Trophoblast cell (in vitro differentiated cells and primary cell): ENCODE results near the gene SRC.

Source experiments
- DNase-seq, 2 donors: peaks; one replicate each; pipeline ENCODE4 v3.0.0-alpha.2; 2016
- H2AFZ ChIP-seq: 2 replicates; pipeline ENCODE4 v1.6.1; 2013; ENCODE audit warnings: low read length, moderate library complexity, mild to moderate bottlenecking; ENCODE audit not compliant: insufficient read depth, poor library complexity
- H2AK5ac ChIP-seq: 2 replicates; pipeline ENCODE4 v1.6.1; 2013; ENCODE audit warnings: mild to moderate bottlenecking, low read length
- H2BK120ac ChIP-seq: 2 replicates; pipeline ENCODE4 v1.6.1; 2013; ENCODE audit warnings: low read length, mild to moderate bottlenecking, moderate library complexity; ENCODE audit not compliant: insufficient read depth, poor library complexity
- H2BK12ac ChIP-seq: 2 replicates; pipeline ENCODE4 v1.6.1; 2013; ENCODE audit warnings: mild to moderate bottlenecking, low read length, moderate library complexity
- H2BK5ac ChIP-seq: 2 replicates; pipeline ENCODE4 v1.6.1; 2013; ENCODE audit warnings: low read length, low read depth, moderate library complexity, mild to moderate bottlenecking; ENCODE audit not compliant: poor library complexity
- H3K14ac ChIP-seq: 2 replicates; pipeline ENCODE4 v1.6.1; 2013; ENCODE audit warnings: mild to moderate bottlenecking, low read length
- H3K18ac ChIP-seq: 2 replicates; pipeline ENCODE4 v1.6.1; 2013; ENCODE audit warnings: mild to moderate bottlenecking, low read length
- H3K23ac ChIP-seq: 2 replicates; pipeline ENCODE4 v1.6.1; 2013; ENCODE audit warnings: low read length
- H3K27ac ChIP-seq: 2 replicates; pipeline ENCODE4 v1.5.1; 2013; ENCODE audit warnings: low read depth, mild to moderate bottlenecking, inconsistent platforms, low read length, moderate library complexity
- H3K27me3 ChIP-seq: 2 replicates; pipeline ENCODE4 v1.6.1; 2013; ENCODE audit warnings: inconsistent platforms, mild to moderate bottlenecking, low read length, moderate library complexity; ENCODE audit not compliant: insufficient read depth
- H3K36me3 ChIP-seq, 2 experiments: 1 replicate in 1 of 2; 2 replicates in 1 of 2; pipeline ENCODE4 v1.6.1; 2013; ENCODE audit warnings: low read length in 2 of 2, mild to moderate bottlenecking in 2 of 2, moderate library complexity in 1 of 2; ENCODE audit not compliant: insufficient read depth in 2 of 2, control insufficient read depth in 1 of 2
- H3K4ac ChIP-seq: 2 replicates; pipeline ENCODE4 v1.6.1; 2013; ENCODE audit warnings: low read depth, mild to moderate bottlenecking, low read length, moderate library complexity
- H3K4me1 ChIP-seq, 2 experiments: 1 replicate in 1 of 2; 2 replicates in 1 of 2; pipeline ENCODE4 v1.6.1; 2013; ENCODE audit warnings: low read length in 2 of 2, mild to moderate bottlenecking in 2 of 2, moderate library complexity in 1 of 2; ENCODE audit not compliant: insufficient read depth in 2 of 2, control insufficient read depth in 1 of 2
- H3K4me2 ChIP-seq: 2 replicates; pipeline ENCODE4 v1.6.1; 2013; ENCODE audit warnings: inconsistent platforms, mild to moderate bottlenecking, low read length, moderate library complexity
- H3K4me3 ChIP-seq: 2 replicates; pipeline ENCODE4 v1.5.1; 2013; ENCODE audit warnings: mild to moderate bottlenecking, low read depth, low read length, inconsistent platforms
- H3K79me1 ChIP-seq: one replicate; pipeline ENCODE4 v1.6.1; 2013; ENCODE audit warnings: low read length
- H3K79me2 ChIP-seq: 2 replicates; pipeline ENCODE4 v1.6.1; 2013; ENCODE audit warnings: low read length, mild to moderate bottlenecking; ENCODE audit not compliant: control insufficient read depth, insufficient read depth, poor library complexity
- H3K9ac ChIP-seq: 2 replicates; pipeline ENCODE4 v1.6.1; 2013; ENCODE audit warnings: mild to moderate bottlenecking, low read length
- H3K9me3 ChIP-seq: 2 replicates; pipeline ENCODE4 v1.6.1; 2013; ENCODE audit warnings: low read depth, mild to moderate bottlenecking, control low read depth, inconsistent platforms, low read length; ENCODE audit not compliant: insufficient read depth
- H4K12ac ChIP-seq: 2 replicates; pipeline ENCODE4 v1.6.1; 2013; ENCODE audit warnings: low read depth, mild to moderate bottlenecking, low read length, moderate library complexity
- H4K8ac ChIP-seq: 2 replicates; pipeline ENCODE4 v1.6.1; 2013; ENCODE audit warnings: low read depth, mild to moderate bottlenecking, low read length, moderate library complexity
- H4K91ac ChIP-seq: one replicate; pipeline ENCODE4 v1.6.1; 2013; ENCODE audit warnings: low read depth, mild to moderate bottlenecking, low read length, moderate library complexity
- WGBS: extraction: QIAGEN DNeasy Blood & Tissue Kit; methylation state at CpG from one replicate; pipeline ENCODE4 v1.1.7; 2013; ENCODE audit warnings: missing lambda C conversion rate; ENCODE audit not compliant: insufficient read length, insufficient coverage; ENCODE audit errors: extremely low coverage; 5-methylcytosine and 5-hydroxymethylcytosine counted together

The SRC gene

GRCh38 chr20:37326666-37327065 is 19.3 kb upstream of the SRC start:
- H3K4ac ChIP-seq: peak overlapping the region; percentile 30
- peak overlapping the region; percentile 94 for H3K27ac ChIP-seq
- peaks cover 14% of the 10 kb centered on the region for H3K79me2 ChIP-seq
- peak overlapping the region; percentile 88 for H2BK5ac ChIP-seq
- H3K79me1 ChIP-seq: peaks cover 69% of the 10 kb centered on the region
- no peak overlapping the region for H3K9ac ChIP-seq
- WGBS: no CpG with 5 or more reads among the region's 2 CpGs
- H3K27me3 ChIP-seq: no peaks in the 10 kb centered on the region
- H3K18ac ChIP-seq: no peak overlapping the region
- H3K23ac ChIP-seq: no peak overlapping the region
- H3K9me3 ChIP-seq: no peaks in the 10 kb centered on the region
- H2BK12ac ChIP-seq: peak overlapping the region; percentile 77
- no peak overlapping the region for H3K4me2 ChIP-seq
- no peak overlapping the region for H2AFZ ChIP-seq
- no peak for DNase-seq
- no peak overlapping the region for H4K8ac ChIP-seq
- H3K14ac ChIP-seq: peak overlapping the region; percentile 3
- no peak overlapping the region for H4K12ac ChIP-seq
- no peak overlapping the region for H3K4me3 ChIP-seq
- H2BK120ac ChIP-seq: peak overlapping the region; percentile 89
- peaks cover 23 to 27% of the 10 kb centered on the region in 2 experiments for H3K4me1 ChIP-seq
- peaks cover 2 to 3% of the 10 kb centered on the region in 2 experiments for H3K36me3 ChIP-seq
- H4K91ac ChIP-seq: peak overlapping the region; percentile 91
- no peak overlapping the region for H2AK5ac ChIP-seq

GRCh38 chr20:37327748-37328147 is 18.2 kb upstream of the SRC start:
- Histone ChIP-seq H4K12ac (no peak overlapping the region), H3K27ac (peak overlapping the region; percentile 94), H4K8ac (peak overlapping the region; percentile 79), H3K4ac (peak overlapping the region; percentile 49), H3K23ac (no peak overlapping the region), H3K14ac (peak overlapping the region; percentile 87), H3K9me3 (no peaks in the 10 kb centered on the region), H3K36me3 (peaks cover 0 to 3% of the 10 kb centered on the region in 2 experiments), H2BK120ac (peak overlapping the region; percentile 89), H2AFZ (no peak overlapping the region), H2BK5ac (peak overlapping the region; percentile 44), H3K79me1 (peaks cover 75% of the 10 kb centered on the region), H3K27me3 (no peaks in the 10 kb centered on the region), H2AK5ac (peak overlapping the region; percentile 84), H2BK12ac (peak overlapping the region; percentile 90), H3K79me2 (peaks cover 14% of the 10 kb centered on the region), H4K91ac (peak overlapping the region; percentile 95), H3K4me2 (no peak overlapping the region), H3K9ac (no peak overlapping the region), H3K4me1 (peaks cover 25 to 29% of the 10 kb centered on the region in 2 experiments), H3K4me3 (no peak overlapping the region), H3K18ac (peak overlapping the region; percentile 76)
- WGBS: no CpG with 5 or more reads among the region's 13 CpGs
- DNase-seq: no peak

- Histone ChIP-seq H3K18ac (peak overlapping the region; percentile 76), H3K4me2 (no peak overlapping the region), H3K4ac (peak overlapping the region; percentile 49), H3K36me3 (peaks cover 0 to 2% of the 10 kb centered on the region in 2 experiments), H2BK5ac (peak overlapping the region; percentile 44), H3K14ac (peak overlapping the region; percentile 87), H3K23ac (no peak overlapping the region), H3K79me1 (peaks cover 77% of the 10 kb centered on the region), H2BK12ac (peak overlapping the region; percentile 90), H3K9ac (no peak overlapping the region), H2AFZ (peak overlapping the region; percentile 21), H2BK120ac (peak overlapping the region; percentile 89), H3K9me3 (no peaks in the 10 kb centered on the region), H4K91ac (peak overlapping the region; percentile 95), H3K4me1 (peaks cover 31 to 33% of the 10 kb centered on the region in 2 experiments), H3K79me2 (peaks cover 17% of the 10 kb centered on the region), H4K8ac (peak overlapping the region; percentile 79), H3K27ac (peak overlapping the region; percentile 94), H3K27me3 (no peaks in the 10 kb centered on the region), H2AK5ac (peak overlapping the region; percentile 84), H3K4me3 (no peak overlapping the region), H4K12ac (no peak overlapping the region)
- WGBS: no CpG with 5 or more reads among the region's 14 CpGs
- DNase-seq: no peak
Observed at GRCh38 chr20:37328149-37328945, 17.6 kb upstream of the SRC start.

GRCh38 chr20:37329481-37330165 is 16.3 kb upstream of the SRC start:
- H2BK12ac ChIP-seq: peak overlapping the region; percentile 20
- H2BK5ac ChIP-seq: peak overlapping the region; percentile 89
- peaks cover 77% of the 10 kb centered on the region for H3K79me1 ChIP-seq
- peaks cover 32 to 38% of the 10 kb centered on the region in 2 experiments for H3K4me1 ChIP-seq
- H4K91ac ChIP-seq: peak overlapping the region; percentile 95
- H3K18ac ChIP-seq: peak overlapping the region; percentile 17
- H3K27me3 ChIP-seq: no peaks in the 10 kb centered on the region
- H4K8ac ChIP-seq: peak overlapping the region; percentile 2
- WGBS: no CpG with 5 or more reads among the region's 6 CpGs
- H3K4me2 ChIP-seq: no peak overlapping the region
- H3K9me3 ChIP-seq: no peaks in the 10 kb centered on the region
- peaks cover 20% of the 10 kb centered on the region for H3K79me2 ChIP-seq
- no peak overlapping the region for H3K9ac ChIP-seq
- no peak overlapping the region for H3K23ac ChIP-seq
- peak overlapping the region; percentile 94 for H2BK120ac ChIP-seq
- H2AFZ ChIP-seq: no peak overlapping the region
- no peak for DNase-seq
- H2AK5ac ChIP-seq: peak overlapping the region; percentile 12
- no peak overlapping the region for H3K4me3 ChIP-seq
- H3K27ac ChIP-seq: peak overlapping the region; percentile 25
- H4K12ac ChIP-seq: no peak overlapping the region
- H3K14ac ChIP-seq: peak overlapping the region; percentile 27
- no peaks in the 10 kb centered on the region for H3K36me3 ChIP-seq
- H3K4ac ChIP-seq: peak overlapping the region; percentile 3
